Adrenal gland (tissue), 12 donors: ENCODE data around the gene PPP1R9A. TPM values are rescaled to one million over a fixed set of nuclear protein-coding genes. Genes with fewer than 3 reads are reported as not detected.

Experiments used
- DNase-seq, 7 donors: peaks; one replicate each; pipeline ENCODE4 v3.0.0-alpha.2; 2019 to 2020
- H3K27ac ChIP-seq, 5 donors: fragments of 200-600 bp; sonication (generic) in 4 of 5; 1 replicate in 3 of 5; 2 replicates in 2 of 5; pipeline versions ENCODE4 v1.5.1 to v1.8.0; 2016 to 2020; ENCODE audit warnings: mild to moderate bottlenecking in 1 of 5
- H3K27me3 ChIP-seq: fragments of 200-600 bp; 2 replicates; pipeline ENCODE4 v1.8.0; 2021
- H3K36me3 ChIP-seq, 2 donors: fragments of 200-600 bp; replicated peaks in 1 of 2; 1 replicate in 1 of 2; 2 replicates in 1 of 2; pipeline versions ENCODE4 v1.5.1 to v1.8.0; 2018 to 2022
- H3K4me1 ChIP-seq, 2 donors: fragments of 200-600 bp; replicated peaks in 1 of 2; 1 replicate in 1 of 2; 2 replicates in 1 of 2; pipeline versions ENCODE4 v1.5.1 to v1.8.0; 2018 to 2021
- H3K4me3 ChIP-seq, 4 donors: fragments of 200-600 bp; sonication (generic) in 3 of 4; one replicate each; pipeline ENCODE4 v1.5.1; 2016 to 2018
- H3K9me3 ChIP-seq, 3 donors: fragments of 200-600 bp; sonication (generic) in 1 of 3; replicated peaks in 1 of 3; 1 replicate in 2 of 3; 2 replicates in 1 of 3; pipeline versions ENCODE4 v1.5.1 to v1.8.0; 2016 to 2021
- POLR2A ChIP-seq, 2 donors: fragments of 450-650 bp; IDR thresholded peaks; one replicate each; pipeline ENCODE4 v1.6.1; 2017; ENCODE audit warnings: antibody characterized with exemption in 2 of 2, mild to moderate bottlenecking in 2 of 2, moderate library complexity in 1 of 2
- WGBS, 4 donors: extraction: QIAGEN DNeasy Blood & Tissue Kit in 2 of 4; methylation state at CpG; one replicate each; pipeline versions ENCODE4 v1.1.5 to v1.1.7; 2013 to 2017; 5-methylcytosine and 5-hydroxymethylcytosine counted together
- intact Hi-C, 2 donors: fragments of 100-400 bp; cut with DNase I; formaldehyde crosslinking; loops; one replicate each; pipeline versions ENCODE4 v1.14.1 to v1.15.0; 2022 to 2023
- polyA plus RNA-seq, 3 donors: library from polyadenylated mRNA; stranded (reverse); fragments of 200-250 nt in 2 of 3; fragments of 350-450 nt in 1 of 3; fragmentation: Illumina TruSeq in 1 of 3; extraction: RNeasy Lipid Tissue Mini Kit (QIAGEN cat#74804) in 1 of 3; gene quantifications; one replicate each; pipeline ENCODE4 v1.2.3, GENCODE V29; 2013 to 2014
- total RNA-seq, 9 donors: library from RNA; depleted of rRNA in 4 of 9; stranded (reverse); fragments of >200 nt in 4 of 9; fragments of 120-200 nt in 1 of 9; fragmentation: NEBNext Ultra II Directional in 1 of 9; extraction: Animal tissue kit (Norgen Biotek cat#: 25700) in 1 of 9; gene quantifications; one replicate each; pipeline versions ENCODE4 v1.1.0 to v1.2.4, GENCODE V29; 2013 to 2023
- TF ChIP-seq, protein P1 (sequence below), 6 experiments: fragments of 450-650 bp in 4 of 6; fragments of 200-600 bp in 2 of 6; sonication (generic) in 1 of 6; IDR thresholded peaks; 1 replicate in 5 of 6; 2 replicates in 1 of 6; pipeline versions ENCODE4 v1.5.1 to v1.8.0; 2016 to 2021; ENCODE audit warnings: antibody characterized with exemption in 6 of 6, mild to moderate bottlenecking in 2 of 6, moderate library complexity in 1 of 6
- donor health status: healthy with polysubstance abuse.
- donor health status: Bipolar disorder and iron deficiency.
- donor health status: DM: yes; HTN: yes; CAD: no.
- donor health status: DM: no; HTN: no; CAD: no.
- donor health status: DM: no; HTN: no; CAD: no.
- donor health status: DM: yes; HTN: yes; CAD: no.

The PPP1R9A gene
- total and polyA plus RNA-seq, 12 donors = 7.2 to 86.0 (median 40.6) TPM

GRCh38 chr7:95026421-95027072 lies 119.2 kb downstream of the PPP1R9A start:
- Histone ChIP-seq H3K36me3 (no peaks in the 10 kb centered on the region), H3K4me1 (no peaks in the 10 kb centered on the region), H3K4me3 (no peak overlapping the region), H3K9me3 (no peaks in the 10 kb centered on the region), H3K27ac (no peak overlapping the region), H3K27me3 (no peaks in the 10 kb centered on the region)
- DNase-seq = no peak
- TF ChIP-seq, protein P1, sequence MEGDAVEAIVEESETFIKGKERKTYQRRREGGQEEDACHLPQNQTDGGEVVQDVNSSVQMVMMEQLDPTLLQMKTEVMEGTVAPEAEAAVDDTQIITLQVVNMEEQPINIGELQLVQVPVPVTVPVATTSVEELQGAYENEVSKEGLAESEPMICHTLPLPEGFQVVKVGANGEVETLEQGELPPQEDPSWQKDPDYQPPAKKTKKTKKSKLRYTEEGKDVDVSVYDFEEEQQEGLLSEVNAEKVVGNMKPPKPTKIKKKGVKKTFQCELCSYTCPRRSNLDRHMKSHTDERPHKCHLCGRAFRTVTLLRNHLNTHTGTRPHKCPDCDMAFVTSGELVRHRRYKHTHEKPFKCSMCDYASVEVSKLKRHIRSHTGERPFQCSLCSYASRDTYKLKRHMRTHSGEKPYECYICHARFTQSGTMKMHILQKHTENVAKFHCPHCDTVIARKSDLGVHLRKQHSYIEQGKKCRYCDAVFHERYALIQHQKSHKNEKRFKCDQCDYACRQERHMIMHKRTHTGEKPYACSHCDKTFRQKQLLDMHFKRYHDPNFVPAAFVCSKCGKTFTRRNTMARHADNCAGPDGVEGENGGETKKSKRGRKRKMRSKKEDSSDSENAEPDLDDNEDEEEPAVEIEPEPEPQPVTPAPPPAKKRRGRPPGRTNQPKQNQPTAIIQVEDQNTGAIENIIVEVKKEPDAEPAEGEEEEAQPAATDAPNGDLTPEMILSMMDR (IDR thresholded peaks at IDR 0.05) = no peak
- no peak for TF ChIP-seq POLR2A (IDR thresholded peaks at IDR 0.05)
- 67 to 82% (median 74%) methylated on average over 4 to 6 of the region's 6 CpGs for WGBS, 4 donors
- intact Hi-C loops = no loop called here

DNA sequence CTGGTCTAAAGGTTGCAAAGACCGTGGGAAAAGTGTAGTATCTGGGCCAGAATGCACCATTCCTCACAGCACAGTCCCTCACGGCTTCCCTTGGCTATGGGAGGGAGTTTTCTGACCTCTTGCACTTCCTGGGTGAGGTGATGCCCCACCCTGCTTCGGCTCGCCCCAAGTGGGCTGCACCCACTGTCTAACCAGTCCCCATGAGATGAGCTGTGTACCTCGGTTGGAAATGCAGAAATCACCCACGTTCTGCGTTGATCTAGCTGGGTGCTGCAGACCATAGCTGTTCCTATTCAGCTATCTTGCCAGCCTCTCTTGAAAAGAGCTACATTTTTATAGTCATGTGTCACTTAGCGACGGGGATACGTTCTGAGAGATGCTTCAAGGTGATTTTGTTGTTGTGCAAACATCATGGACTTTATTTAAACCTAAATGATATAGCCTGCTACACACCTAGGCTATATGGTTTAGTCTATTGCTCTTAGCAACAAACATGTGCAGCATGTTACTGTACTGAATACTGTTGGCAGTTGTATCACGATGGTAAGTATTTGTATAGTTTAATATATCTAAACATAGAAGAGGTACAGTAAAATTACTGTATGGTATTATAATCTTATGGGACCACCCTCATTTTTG lies 120.0 kb downstream of the PPP1R9A start:
- 87 to 98% (median 91%) methylated on average over 7 to 11 of the region's 11 CpGs for WGBS, 4 donors
- Histone ChIP-seq H3K27me3 (no peaks in the 10 kb centered on the region), H3K4me3 (no peak overlapping the region), H3K36me3 (no peaks in the 10 kb centered on the region), H3K27ac (no peak overlapping the region), H3K9me3 (no peaks in the 10 kb centered on the region), H3K4me1 (no peaks in the 10 kb centered on the region)
- TF ChIP-seq, protein P1 (IDR thresholded peaks at IDR 0.05) = no peak
- no peak for TF ChIP-seq POLR2A (IDR thresholded peaks at IDR 0.05)
- intact Hi-C loops = no loop called here
- DNase-seq = no peak

DNA sequence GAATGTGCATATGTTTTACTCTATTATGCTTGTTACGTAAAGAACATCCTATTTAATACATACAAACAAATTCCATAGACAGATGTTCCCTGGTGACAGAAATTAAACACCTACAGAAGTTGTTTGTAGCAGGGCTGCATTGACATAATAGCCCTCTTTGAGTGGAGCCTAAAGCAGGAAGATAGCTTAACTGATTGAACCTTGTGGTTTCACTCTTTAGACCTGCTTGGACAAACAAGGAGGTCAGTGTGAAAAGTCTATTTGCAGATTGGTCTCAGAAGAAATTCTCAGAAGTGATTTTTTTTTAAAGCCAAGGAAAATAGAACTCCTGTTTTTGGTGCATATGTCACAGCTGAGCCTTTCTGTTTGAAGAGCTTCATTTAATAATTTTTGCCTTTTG lies 121.3 kb downstream of the PPP1R9A start:
- Histone ChIP-seq H3K36me3 (no peaks in the 10 kb centered on the region), H3K27ac (no peak overlapping the region), H3K4me3 (no peak overlapping the region), H3K4me1 (no peaks in the 10 kb centered on the region), H3K27me3 (no peaks in the 10 kb centered on the region), H3K9me3 (no peaks in the 10 kb centered on the region)
- no peak for TF ChIP-seq POLR2A (IDR thresholded peaks at IDR 0.05)
- TF ChIP-seq, protein P1 (IDR thresholded peaks at IDR 0.05) = no peak
- intact Hi-C loops = no loop called here
- 92 to 97% (median 94%) methylated on average over 1 of the region's 1 CpG for WGBS, 4 donors
- no peak for DNase-seq

- TF ChIP-seq, protein P1 (IDR thresholded peaks at IDR 0.05) = no peak
- TF ChIP-seq POLR2A (IDR thresholded peaks at IDR 0.05) = no peak
- H3K27ac ChIP-seq = no peak overlapping the region
- H3K4me3 ChIP-seq = no peak overlapping the region
- H3K27me3 ChIP-seq = no peaks in the 10 kb centered on the region
- H3K36me3 ChIP-seq = no peaks in the 10 kb centered on the region
- intact Hi-C loops = no loop called here
- no peaks in the 10 kb centered on the region for H3K9me3 ChIP-seq
- no peaks in the 10 kb centered on the region for H3K4me1 ChIP-seq
- no peak for DNase-seq
These were observed 127.9 kb downstream of the PPP1R9A start for GRCh38 chr7:95035295-95035694.
